DMS53 (cell line): Measurements from ENCODE around the gene NPIPB6.

Source experiments
- DNase-seq: peaks from one replicate; lab custom pipeline; 2025; lab: John Stamatoyannopoulos, UW

Gene NPIPB6

GRCh38 chr16:28321700-28322411, 41.5 kb downstream of the NPIPB6 start:
- peak; percentile 50 for DNase-seq

DNA sequence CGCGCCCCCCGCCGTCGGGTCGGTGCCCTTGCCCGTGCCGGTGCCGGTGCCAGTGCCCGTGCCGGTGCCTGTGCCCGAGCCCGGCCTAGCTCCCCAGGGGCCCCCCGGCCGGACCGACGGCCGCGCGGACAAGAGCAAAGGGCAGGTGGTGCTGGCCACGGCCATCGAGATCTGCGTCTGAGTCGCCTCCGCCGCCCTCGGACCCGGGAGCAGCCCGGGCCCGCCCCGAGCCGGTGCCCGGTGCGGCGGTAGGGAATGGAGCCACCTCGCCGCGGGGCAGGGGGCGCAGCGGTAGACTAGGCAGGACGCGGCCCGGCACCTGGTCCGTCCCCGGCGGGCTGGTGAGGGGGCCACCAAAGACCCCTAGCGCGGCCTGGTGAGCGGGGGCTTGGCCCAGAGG, 42.6 kb downstream of the NPIPB6 start:
- DNase-seq: no peak

DNA sequence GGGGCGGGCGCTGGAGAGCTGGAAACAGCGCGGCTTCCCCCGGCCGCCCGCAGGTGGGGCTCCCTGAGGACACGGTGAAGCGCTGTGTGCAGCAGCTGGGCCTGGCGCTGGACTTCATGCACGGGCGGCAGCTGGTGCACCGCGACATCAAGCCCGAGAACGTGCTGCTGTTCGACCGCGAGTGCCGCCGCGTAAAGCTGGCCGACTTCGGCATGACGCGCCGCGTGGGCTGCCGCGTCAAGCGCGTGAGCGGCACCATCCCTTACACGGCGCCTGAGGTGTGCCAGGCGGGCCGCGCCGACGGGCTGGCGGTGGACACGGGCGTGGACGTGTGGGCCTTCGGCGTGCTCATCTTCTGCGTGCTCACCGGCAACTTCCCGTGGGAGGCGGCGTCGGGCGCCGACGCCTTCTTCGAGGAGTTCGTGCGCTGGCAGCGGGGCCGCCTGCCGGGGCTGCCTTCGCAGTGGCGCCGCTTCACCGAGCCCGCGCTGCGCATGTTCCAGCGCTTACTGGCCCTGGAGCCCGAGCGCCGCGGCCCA, 43.2 kb downstream of the NPIPB6 start:
- DNase-seq: no peak

GRCh38 chr16:28319476-28320022, 43.8 kb downstream of the NPIPB6 start:
- no peak for DNase-seq

- no peak for DNase-seq
Measured at GRCh38 chr16:28318042-28318744, 45.1 kb downstream of the NPIPB6 start.

DNA sequence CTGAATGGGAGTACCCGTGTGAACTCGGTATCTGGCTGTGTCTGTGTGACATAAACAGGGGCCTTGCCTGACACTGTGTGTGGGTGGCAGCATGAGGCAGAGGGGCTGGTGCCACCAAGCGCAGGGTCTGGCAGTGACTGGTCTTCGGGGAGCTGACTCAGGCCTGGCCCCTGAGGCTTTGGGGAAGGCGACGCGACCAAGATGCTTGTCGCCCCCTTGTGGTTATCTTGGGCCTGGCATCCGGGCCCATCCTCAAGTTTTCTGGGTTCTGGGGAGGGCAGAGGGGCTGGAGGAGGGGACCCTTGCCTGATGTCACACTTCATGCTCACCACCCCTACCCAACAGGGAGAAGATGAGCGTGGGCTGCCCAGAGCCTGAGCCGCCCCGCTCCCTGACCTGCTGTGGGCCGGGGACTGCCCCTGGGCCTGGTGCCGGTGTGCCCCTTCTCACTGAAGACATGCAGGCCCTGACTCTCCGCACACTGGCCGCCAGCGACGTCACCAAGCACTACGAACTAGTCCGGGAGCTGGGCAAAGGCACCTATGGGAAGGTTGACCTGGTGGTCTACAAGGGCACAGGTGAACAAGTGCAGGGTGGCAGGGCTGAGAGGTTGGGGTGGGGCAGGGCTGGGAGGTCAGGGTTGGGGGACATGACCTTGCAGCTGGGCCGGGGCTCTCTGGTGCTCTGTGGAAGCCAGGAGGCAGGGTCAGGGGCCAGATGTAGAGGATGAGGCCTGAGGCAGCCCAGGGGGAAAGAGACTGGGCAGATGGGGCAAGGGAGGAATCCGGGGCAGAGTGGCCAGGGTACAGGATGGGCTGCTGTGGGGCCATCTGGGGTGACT, 46.0 kb downstream of the NPIPB6 start:
- peak; percentile 62 for DNase-seq

DNA sequence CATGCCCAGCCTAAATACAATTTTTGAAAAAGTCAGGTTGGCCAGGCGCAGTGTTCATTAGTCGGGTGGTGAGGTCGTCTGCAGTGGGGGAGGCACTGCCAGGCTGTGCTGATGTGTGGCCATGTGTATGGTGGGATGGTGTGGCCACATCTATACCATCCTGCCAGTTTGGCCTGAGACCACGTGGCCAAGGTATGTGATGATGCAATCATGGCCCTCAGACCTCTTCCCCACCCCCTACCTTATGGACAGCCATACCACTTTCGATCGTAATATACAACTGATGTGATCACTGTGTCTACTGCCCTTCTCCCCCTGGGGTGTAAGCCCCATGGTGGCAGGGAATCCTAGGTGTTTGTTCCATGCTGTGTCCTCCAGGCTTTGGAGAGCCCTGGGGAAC, 47.3 kb downstream of the NPIPB6 start:
- peak; percentile 24 for DNase-seq

DNA sequence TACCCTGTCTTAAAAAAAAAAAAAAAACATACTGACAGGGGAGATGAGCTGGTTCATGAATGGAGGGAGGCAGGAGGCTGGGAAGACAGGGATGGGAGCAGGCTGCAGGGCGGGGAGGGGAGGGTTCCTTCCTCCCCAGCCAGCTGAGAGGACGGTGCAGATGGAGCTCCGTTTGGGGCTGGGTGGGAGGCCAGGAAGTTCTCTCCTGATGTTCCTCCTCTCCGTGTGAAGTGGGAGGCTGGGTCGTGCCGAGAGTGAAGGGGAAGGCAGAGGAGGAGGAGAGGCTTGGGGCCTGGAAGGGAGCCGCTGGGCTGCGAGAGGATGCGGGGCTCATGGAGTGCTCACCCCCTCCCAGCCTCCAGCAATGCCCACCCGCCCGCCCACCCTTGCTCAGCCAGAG, 49.7 kb downstream of the NPIPB6 start:
- DNase-seq: no peak

- no peak for DNase-seq
Measured at GRCh38 chr16:28312327-28312726, 51.0 kb downstream of the NPIPB6 start.

DNA sequence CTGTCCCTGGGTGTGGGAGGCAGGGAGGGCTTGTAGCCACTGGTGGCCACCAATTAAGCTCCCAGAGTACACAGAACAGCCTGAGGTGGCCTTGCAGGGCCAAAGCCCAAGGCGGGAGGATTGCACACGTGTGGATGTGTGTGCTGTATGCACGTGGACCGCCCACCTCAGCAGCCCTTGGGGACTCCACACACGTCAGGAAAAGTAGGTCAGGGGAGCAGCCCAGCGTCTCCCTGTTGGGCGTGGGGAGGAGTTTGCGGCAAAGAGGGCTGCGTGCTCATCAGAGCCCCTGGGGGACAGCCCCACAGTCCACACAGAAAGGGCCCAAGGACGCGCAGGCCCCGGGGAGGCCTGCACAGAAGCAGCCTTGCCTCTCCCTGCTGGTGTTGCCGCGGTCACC, 51.4 kb downstream of the NPIPB6 start:
- DNase-seq: no peak

GRCh38 chr16:28311413-28311812, 51.9 kb downstream of the NPIPB6 start:
- DNase-seq: no peak

DNA sequence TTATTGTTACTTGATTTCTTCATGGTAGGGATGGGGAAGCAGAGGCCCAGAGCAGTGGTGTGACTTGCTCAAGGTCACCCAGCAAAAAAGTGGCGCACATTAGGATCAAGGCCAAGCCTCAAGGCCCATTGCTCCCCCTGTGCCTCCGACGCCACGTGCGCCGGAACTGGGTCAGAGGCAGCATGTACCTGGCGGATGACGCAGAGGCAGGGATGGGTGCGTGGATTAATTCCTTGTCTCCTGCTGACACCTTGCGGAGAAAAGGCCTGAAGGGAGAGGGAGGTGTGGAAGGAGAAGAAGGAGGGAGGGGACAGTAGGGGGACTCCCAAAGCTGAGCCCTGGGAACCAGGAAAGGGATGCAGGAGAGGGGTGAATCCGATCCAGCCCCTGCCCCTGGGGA, 52.5 kb downstream of the NPIPB6 start:
- DNase-seq: no peak

DNA sequence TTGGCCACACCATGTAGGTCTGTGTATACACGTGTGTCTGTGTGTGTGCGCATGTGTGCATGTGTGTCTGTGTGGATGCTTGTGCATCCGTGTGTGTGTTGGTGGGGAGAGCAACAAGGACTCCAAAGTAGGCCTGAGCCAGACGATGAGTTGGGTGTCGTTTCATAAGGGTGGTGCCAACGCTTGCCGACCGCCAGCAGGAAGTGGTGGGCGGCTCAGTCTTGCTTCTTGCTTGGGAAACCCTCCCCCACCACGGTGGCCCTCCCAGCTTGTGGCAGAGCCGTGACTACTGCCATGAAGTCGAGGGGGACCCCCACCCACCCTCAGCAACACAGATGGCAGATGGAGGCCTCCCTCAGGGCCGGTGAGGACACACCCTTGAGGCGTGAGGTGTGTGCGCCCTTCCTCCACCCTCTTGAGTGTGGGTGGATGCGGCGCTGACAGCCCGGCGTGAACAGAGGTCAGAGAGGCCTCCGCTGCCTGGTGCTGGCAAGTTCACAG, 53.4 kb downstream of the NPIPB6 start:
- DNase-seq: no peak

DNA sequence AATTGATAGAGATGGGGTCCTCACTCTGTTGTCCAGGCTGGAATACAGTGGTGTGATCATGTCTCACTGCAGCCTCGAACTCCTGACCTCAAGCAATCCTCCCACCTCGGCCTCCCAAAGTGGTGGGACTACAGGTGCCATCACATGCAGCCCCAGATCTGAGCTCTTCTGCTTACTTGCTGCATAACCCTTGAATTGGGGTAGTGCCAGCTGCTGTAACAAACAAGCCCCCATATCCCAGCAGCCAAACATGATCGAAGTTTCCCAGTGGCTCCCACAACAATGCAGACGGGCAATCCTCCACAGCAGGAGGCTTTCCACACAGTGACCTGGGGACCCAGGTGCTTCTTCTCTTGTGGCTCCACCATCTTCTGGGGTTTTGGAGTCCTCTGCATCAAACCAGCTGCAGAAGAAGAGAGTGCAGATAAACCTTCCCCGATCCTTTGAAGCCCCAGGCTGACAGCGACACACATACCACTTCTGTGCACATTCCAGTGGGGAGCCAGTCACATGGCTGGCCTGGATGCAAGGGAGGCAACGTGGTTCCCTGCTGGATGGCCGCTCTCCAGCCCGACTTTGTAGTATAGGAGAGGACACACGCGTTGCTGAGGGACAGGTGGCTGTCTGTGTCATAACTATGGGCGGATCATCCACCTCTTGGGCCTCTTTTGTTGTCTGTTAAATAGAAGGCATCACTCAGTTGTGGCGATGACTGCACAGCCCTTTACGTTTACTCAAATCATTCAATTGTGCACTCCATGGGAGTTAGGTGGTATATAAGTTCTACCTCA, 54.3 kb downstream of the NPIPB6 start:
- DNase-seq: peak; percentile 35

DNA sequence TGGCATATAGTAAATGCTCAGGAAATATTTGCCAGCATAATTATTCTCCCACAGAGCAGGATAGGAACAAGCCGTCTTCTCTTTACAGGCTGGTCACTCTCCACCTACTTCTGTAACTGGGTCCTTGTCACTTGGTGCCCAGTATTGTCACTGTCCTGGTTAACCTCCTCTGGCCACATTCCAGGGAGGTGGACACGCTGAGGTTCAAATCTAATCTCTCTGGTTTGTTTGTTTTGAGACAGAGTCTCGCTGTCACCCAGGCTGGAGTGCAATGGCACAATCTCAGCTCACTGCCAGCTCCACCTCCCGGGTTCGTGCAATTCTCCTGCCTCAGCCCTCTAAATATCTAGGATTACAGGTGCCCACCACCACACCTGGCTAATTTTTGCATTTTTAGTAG, 55.4 kb downstream of the NPIPB6 start:
- DNase-seq: no peak

DNA sequence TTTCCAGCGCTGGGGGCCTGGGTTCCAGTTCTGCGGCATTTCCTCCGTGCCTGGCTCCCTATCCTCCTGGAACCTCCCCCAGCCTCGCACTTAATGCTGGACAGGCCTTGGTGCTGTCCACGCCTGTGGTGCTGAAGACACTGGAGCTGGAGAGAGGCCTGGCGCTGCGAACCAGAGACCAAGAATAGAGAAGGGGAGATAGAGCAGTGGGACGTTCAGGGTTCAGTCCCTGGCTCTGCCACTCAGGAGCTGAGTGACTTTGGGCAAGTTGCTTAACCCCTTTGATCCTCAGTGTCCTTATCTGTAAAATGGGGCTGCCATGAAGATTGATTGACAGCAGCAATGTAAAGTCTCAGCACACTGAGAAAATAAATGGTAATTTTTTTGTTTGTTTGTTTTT, 59.1 kb downstream of the NPIPB6 start:
- DNase-seq: no peak

- no peak for DNase-seq
Measured at GRCh38 chr16:28303132-28303531, 60.2 kb downstream of the NPIPB6 start.

GRCh38 chr16:28301620-28302019, 61.7 kb downstream of the NPIPB6 start:
- DNase-seq: no peak

DNA sequence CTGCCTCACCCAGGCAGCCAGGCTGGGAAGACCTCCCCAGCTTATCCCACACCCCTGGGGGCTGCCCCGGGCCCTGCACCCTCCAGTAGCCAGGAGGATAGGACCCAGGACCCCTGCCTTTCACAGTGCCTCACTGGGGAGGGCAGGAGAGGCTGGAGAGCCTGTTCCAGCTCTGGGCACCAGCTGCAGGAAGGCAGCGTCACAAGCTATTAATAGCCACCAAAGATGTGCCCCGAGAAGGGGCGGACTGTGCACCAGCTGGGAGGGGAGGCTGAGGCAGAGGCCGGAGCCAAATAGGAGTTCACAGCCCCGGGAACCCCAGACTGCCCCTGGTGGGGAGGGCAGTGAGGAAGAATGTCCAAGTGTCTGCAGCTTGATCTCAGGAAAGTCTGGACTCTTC, 62.2 kb downstream of the NPIPB6 start:
- DNase-seq: no peak

- no peak for DNase-seq
Measured at GRCh38 chr16:28300327-28300726, 63.0 kb downstream of the NPIPB6 start.

GRCh38 chr16:28298511-28298878, 64.8 kb downstream of the NPIPB6 start:
- DNase-seq: peak; percentile 88
